ENCODE measurements around the gene COL28A1. TPM values are rescaled to one million over a fixed set of nuclear protein-coding genes. Genes with fewer than 3 reads are reported as not detected.

Gene COL28A1
- total RNA-seq, 1 experiment from 2014 or later, result 2.2 TPM

DNA sequence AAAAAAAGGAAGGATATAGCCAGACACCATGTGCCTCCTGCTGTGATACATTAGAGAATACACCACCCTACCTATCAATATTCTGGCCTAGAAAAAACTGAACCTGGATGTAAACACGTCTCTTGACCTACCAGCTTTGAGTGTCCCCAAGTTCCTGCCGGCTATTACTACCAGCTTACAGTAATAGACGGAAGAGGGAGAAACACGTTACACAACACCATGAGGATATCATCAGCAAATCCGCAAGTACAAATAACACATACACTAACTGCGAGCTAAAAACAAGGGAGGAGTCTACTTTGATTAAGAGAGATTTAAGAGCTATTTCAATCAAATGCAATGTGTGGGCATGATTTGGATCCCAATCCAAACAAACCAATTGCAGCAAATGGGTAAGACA is 113.0 kb downstream of the COL28A1 start:
- TF ChIP-seq, protein P1, sequence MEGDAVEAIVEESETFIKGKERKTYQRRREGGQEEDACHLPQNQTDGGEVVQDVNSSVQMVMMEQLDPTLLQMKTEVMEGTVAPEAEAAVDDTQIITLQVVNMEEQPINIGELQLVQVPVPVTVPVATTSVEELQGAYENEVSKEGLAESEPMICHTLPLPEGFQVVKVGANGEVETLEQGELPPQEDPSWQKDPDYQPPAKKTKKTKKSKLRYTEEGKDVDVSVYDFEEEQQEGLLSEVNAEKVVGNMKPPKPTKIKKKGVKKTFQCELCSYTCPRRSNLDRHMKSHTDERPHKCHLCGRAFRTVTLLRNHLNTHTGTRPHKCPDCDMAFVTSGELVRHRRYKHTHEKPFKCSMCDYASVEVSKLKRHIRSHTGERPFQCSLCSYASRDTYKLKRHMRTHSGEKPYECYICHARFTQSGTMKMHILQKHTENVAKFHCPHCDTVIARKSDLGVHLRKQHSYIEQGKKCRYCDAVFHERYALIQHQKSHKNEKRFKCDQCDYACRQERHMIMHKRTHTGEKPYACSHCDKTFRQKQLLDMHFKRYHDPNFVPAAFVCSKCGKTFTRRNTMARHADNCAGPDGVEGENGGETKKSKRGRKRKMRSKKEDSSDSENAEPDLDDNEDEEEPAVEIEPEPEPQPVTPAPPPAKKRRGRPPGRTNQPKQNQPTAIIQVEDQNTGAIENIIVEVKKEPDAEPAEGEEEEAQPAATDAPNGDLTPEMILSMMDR (conservative IDR thresholded peaks at IDR 0.05), result no peak
- TF ChIP-seq EZH2 (IDR thresholded peaks at IDR 0.05; ENCODE audit: low read depth), result no peak
- Histone ChIP-seq H3K9me2 (ENCODE audit: insufficient read depth) (no peaks in the 10 kb centered on the region; the same call in 1 of the 2 replicates), H3K4me1 (replicated peaks; ENCODE audit: insufficient read depth) (peaks cover 11% of the 10 kb centered on the region; the same call in 1 of the 2 replicates), H3K4me3 (no peak overlapping the region), H3K27ac (no peak overlapping the region), H3K27me3 (ENCODE audit: insufficient read depth, low read depth) (no peaks in the 10 kb centered on the region), H3K4me2 (no peak overlapping the region), H3K79me2 (ENCODE audit: low read depth) (no peaks in the 10 kb centered on the region), H3F3A (ENCODE audit: insufficient read depth, low read depth) (no peaks in the 10 kb centered on the region), H2AFZ (no peak overlapping the region), H4K20me1 (ENCODE audit: insufficient read depth) (no peaks in the 10 kb centered on the region), H3K36me3 (ENCODE audit: low read depth) (no peaks in the 10 kb centered on the region), H3K9me3 (ENCODE audit: insufficient read depth, low read depth) (no peaks in the 10 kb centered on the region)
- intact Hi-C loops (cut with micrococcal nuclease; ENCODE audit: unreplicated experiment), result loop anchor here (5.0 to 10.0 kb wide), 2 partner anchors 342 to 470 kb away; no protein-coding TSS in a partner anchor
- no peak for DNase-seq
- no TSS peak for BruUV-seq (replicated peaks)
- ChIA-PET CTCF (no interaction called here), POLR2A (ENCODE audit: unreplicated experiment) (no interaction called here)

DNA sequence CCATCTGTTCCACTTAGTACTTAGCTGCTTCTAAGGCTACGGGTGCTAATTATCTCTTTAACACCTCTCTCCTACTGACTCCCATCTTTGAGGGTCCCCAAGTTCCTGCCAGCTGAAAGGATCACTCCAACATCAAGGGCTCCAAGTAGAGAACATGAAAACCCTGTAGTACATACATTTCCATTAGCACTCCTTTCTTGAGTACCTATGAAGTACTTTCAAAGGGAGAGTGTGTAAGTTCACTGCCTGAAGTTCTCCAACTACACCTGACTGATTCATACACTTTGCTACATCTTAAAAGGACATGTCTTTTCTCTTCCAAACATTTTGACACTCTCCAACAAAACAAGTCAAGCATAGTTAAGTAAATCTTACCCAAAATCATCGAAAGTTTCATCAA is 113.8 kb downstream of the COL28A1 start:
- no peaks in the 10 kb centered on the region for H3K27me3 ChIP-seq (ENCODE audit: insufficient read depth, low read depth)
- POLR2A ChIA-PET (ENCODE audit: unreplicated experiment), result no interaction called here
- no peak overlapping the region for H3K4me3 ChIP-seq
- no peaks in the 10 kb centered on the region for H4K20me1 ChIP-seq (ENCODE audit: insufficient read depth)
- H3K4me2 ChIP-seq, result no peak overlapping the region
- TF ChIP-seq EZH2 (IDR thresholded peaks at IDR 0.05; ENCODE audit: low read depth), result no peak
- TF ChIP-seq, protein P1 (conservative IDR thresholded peaks at IDR 0.05), result no peak
- H3K79me2 ChIP-seq (ENCODE audit: low read depth), result no peaks in the 10 kb centered on the region
- no peaks in the 10 kb centered on the region for H3K9me3 ChIP-seq (ENCODE audit: insufficient read depth, low read depth)
- CTCF ChIA-PET, result no interaction called here
- BruUV-seq (replicated peaks), result no TSS peak
- peaks cover 17% of the 10 kb centered on the region for H3K4me1 ChIP-seq (replicated peaks; ENCODE audit: insufficient read depth)
- intact Hi-C loops (cut with micrococcal nuclease; ENCODE audit: unreplicated experiment), result loop anchor here (5.0 to 10.0 kb wide), 2 partner anchors 343 to 470 kb away; no protein-coding TSS in a partner anchor
- no peak overlapping the region for H3K27ac ChIP-seq
- H2AFZ ChIP-seq, result no peak overlapping the region
- no peaks in the 10 kb centered on the region for H3K36me3 ChIP-seq (ENCODE audit: low read depth)
- H3F3A ChIP-seq (ENCODE audit: insufficient read depth, low read depth), result peaks cover 4% of the 10 kb centered on the region
- DNase-seq, result no peak
- no peaks in the 10 kb centered on the region; the same call in 1 of the 2 replicates for H3K9me2 ChIP-seq (ENCODE audit: insufficient read depth)

DNA sequence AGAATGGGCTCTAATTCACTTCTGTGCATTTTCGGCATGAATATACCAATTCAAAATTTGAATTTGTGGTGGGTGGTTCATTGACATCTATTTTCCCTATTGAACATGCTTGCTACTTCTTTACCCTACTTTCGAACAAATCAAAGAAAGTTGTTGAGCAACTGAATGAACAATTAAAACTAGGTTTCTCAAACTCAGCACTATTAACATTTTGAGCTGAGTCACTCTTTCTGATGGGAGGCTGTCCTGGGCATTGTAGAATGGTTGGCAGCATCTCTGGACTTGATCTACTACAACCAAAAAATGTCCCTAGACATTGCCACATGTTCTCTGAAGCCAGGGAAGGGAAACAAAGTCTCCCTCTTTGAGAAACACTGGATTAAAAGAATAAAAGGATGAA is 116.7 kb downstream of the COL28A1 start:
- H3K4me1 ChIP-seq (replicated peaks; ENCODE audit: insufficient read depth), result peaks cover 36% of the 10 kb centered on the region
- no peaks in the 10 kb centered on the region for H3K27me3 ChIP-seq (ENCODE audit: insufficient read depth, low read depth)
- no TSS peak for BruUV-seq (replicated peaks)
- DNase-seq, result peak in 1 of 2 experiments; percentile 30
- no peak overlapping the region for H3K4me2 ChIP-seq
- H3K79me2 ChIP-seq (ENCODE audit: low read depth), result no peaks in the 10 kb centered on the region
- no peaks in the 10 kb centered on the region for H4K20me1 ChIP-seq (ENCODE audit: insufficient read depth)
- no peaks in the 10 kb centered on the region for H3K9me2 ChIP-seq (ENCODE audit: insufficient read depth)
- H3F3A ChIP-seq (ENCODE audit: insufficient read depth, low read depth), result peaks cover 18% of the 10 kb centered on the region
- TF ChIP-seq, protein P1 (conservative IDR thresholded peaks at IDR 0.05), result no peak
- no peak for TF ChIP-seq EZH2 (IDR thresholded peaks at IDR 0.05; ENCODE audit: low read depth)
- H3K27ac ChIP-seq, result no peak overlapping the region
- intact Hi-C loops (cut with micrococcal nuclease; ENCODE audit: unreplicated experiment), result loop anchor here (10.0 kb wide), 1 partner anchor 154 kb away; no protein-coding TSS in a partner anchor
- CTCF ChIA-PET, result no interaction called here
- no peak overlapping the region for H3K4me3 ChIP-seq
- no peak overlapping the region for H2AFZ ChIP-seq
- H3K9me3 ChIP-seq (ENCODE audit: insufficient read depth, low read depth), result no peaks in the 10 kb centered on the region
- H3K36me3 ChIP-seq (ENCODE audit: low read depth), result no peaks in the 10 kb centered on the region
- POLR2A ChIA-PET (ENCODE audit: unreplicated experiment), result no interaction called here
